Endothelial cell of umbilical vein (primary cell): ENCODE results near the gene ZSCAN5B.

Experiments
- EZH2 ChIP-seq: IDR thresholded peaks from 2 replicates; pipeline ENCODE4 v1.6.1; 2012; ENCODE audit warnings: borderline replicate concordance, low read depth, mild to moderate bottlenecking, moderate library complexity, low read length, inconsistent platforms; ENCODE audit not compliant: severe bottlenecking
- POLR2AphosphoS5 ChIP-seq: IDR thresholded peaks from 2 replicates; pipeline ENCODE4 v1.6.1; 2012; ENCODE audit warnings: low read depth, mild to moderate bottlenecking, control low read depth, low read length, moderate library complexity; ENCODE audit not compliant: insufficient read depth
- TF ChIP-seq, protein P1 (sequence below), 2 donors: IDR thresholded peaks; 1 replicate in 1 of 2; 2 replicates in 1 of 2; pipeline ENCODE4 v1.5.1; 2011; ENCODE audit warnings: low read length in 2 of 2, mild to moderate bottlenecking in 2 of 2, moderate library complexity in 2 of 2, control low read depth in 1 of 2, inconsistent platforms in 1 of 2, low read depth in 1 of 2; ENCODE audit not compliant: insufficient read depth in 1 of 2; ENCODE audit errors: extremely low read depth in 1 of 2

- TF ChIP-seq, protein P1, sequence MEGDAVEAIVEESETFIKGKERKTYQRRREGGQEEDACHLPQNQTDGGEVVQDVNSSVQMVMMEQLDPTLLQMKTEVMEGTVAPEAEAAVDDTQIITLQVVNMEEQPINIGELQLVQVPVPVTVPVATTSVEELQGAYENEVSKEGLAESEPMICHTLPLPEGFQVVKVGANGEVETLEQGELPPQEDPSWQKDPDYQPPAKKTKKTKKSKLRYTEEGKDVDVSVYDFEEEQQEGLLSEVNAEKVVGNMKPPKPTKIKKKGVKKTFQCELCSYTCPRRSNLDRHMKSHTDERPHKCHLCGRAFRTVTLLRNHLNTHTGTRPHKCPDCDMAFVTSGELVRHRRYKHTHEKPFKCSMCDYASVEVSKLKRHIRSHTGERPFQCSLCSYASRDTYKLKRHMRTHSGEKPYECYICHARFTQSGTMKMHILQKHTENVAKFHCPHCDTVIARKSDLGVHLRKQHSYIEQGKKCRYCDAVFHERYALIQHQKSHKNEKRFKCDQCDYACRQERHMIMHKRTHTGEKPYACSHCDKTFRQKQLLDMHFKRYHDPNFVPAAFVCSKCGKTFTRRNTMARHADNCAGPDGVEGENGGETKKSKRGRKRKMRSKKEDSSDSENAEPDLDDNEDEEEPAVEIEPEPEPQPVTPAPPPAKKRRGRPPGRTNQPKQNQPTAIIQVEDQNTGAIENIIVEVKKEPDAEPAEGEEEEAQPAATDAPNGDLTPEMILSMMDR (IDR thresholded peaks at IDR 0.05; ENCODE audit: extremely low read depth in 1 of 2, insufficient read depth in 1 of 2, low read depth in 1 of 2, low read length in 2 of 2): no peak
- TF ChIP-seq POLR2AphosphoS5 (no peak), EZH2 (no peak)
Measured at GRCh38 chr19:56140583-56141416, 56.8 kb downstream of the ZSCAN5B start, which contains the start of gene ZNF444.
